ENCODE measurements around the gene RABGGTA.

The RABGGTA gene

GRCh38 chr14:24260780-24261157 lies 10.6 kb downstream of the RABGGTA start:
- Histone ChIP-seq H3K27ac (replicated peaks) (no peak overlapping the region), H3K27me3 (ENCODE audit: insufficient read depth, poor library complexity, severe bottlenecking) (no peaks in the 10 kb centered on the region), H3K4me3 (replicated peaks; ENCODE audit: insufficient read depth, low read length) (no peak overlapping the region)
- TF ChIP-seq SPI1 (IDR thresholded peaks at IDR 0.05; ENCODE audit: borderline replicate concordance, low read depth) (no peak), CTCF (IDR thresholded peaks at IDR 0.05; ENCODE audit: insufficient read depth, low read length) (no peak), GABPA (IDR thresholded peaks at IDR 0.05; ENCODE audit: low read depth) (no peak), POLR2AphosphoS5 (IDR thresholded peaks at IDR 0.05; ENCODE audit: low read depth) (no peak), REST (IDR thresholded peaks at IDR 0.05; ENCODE audit: insufficient replicate concordance, low read depth) (no peak)
- DNase-seq (ENCODE audit: low read depth in 1 of 2, low spot score in 1 of 2), result no peak

DNA sequence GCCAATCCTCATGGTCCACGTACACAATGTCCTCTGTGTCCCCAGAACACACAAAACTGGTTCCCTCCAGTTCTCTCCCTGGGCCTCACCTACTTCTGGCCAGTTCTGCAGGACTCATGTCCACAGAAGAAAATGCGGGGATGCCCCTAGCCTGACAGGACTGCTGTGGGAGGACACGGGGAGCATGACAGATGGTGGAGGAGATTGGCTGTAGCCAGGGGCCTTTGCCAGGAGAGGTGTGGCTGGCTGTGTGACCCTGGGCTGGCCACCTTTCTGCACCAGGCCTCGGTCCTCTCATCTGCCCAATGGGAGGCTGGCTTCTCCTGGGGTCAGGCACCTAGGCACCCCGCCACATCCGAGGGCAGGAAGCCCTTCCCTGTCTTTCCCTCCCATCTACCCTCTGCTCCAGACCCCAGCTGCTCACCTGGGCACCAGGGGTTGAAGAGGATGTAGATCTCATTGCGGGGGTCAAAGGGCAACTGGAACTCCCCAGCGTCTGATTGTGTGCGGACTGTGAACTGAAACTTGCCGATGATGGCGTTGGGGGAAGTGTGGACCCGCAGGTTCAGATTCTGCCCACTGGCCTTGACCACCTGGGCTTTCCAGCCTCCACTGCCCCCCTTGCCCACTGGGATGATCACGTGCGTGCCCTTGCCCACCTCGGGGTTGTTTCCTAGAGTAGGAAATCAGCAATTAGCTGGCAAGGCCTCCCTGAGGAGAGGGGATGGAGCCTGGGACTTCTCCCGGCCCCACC lies 11.2 kb downstream of the RABGGTA start:
- no peak overlapping the region for H3K27ac ChIP-seq (replicated peaks)
- H3K27me3 ChIP-seq (ENCODE audit: insufficient read depth, poor library complexity, severe bottlenecking), result no peaks in the 10 kb centered on the region
- TF ChIP-seq CTCF (IDR thresholded peaks at IDR 0.05; ENCODE audit: insufficient read depth, low read length), result no peak
- TF ChIP-seq REST (IDR thresholded peaks at IDR 0.05; ENCODE audit: insufficient replicate concordance, low read depth), result no peak
- no peak for TF ChIP-seq SPI1 (IDR thresholded peaks at IDR 0.05; ENCODE audit: borderline replicate concordance, low read depth)
- TF ChIP-seq POLR2AphosphoS5 (IDR thresholded peaks at IDR 0.05; ENCODE audit: low read depth), result no peak
- no peak for TF ChIP-seq GABPA (IDR thresholded peaks at IDR 0.05; ENCODE audit: low read depth)
- no peak for DNase-seq (ENCODE audit: low read depth in 1 of 2, low spot score in 1 of 2)
- no peak overlapping the region for H3K4me3 ChIP-seq (replicated peaks; ENCODE audit: insufficient read depth, low read length)

DNA sequence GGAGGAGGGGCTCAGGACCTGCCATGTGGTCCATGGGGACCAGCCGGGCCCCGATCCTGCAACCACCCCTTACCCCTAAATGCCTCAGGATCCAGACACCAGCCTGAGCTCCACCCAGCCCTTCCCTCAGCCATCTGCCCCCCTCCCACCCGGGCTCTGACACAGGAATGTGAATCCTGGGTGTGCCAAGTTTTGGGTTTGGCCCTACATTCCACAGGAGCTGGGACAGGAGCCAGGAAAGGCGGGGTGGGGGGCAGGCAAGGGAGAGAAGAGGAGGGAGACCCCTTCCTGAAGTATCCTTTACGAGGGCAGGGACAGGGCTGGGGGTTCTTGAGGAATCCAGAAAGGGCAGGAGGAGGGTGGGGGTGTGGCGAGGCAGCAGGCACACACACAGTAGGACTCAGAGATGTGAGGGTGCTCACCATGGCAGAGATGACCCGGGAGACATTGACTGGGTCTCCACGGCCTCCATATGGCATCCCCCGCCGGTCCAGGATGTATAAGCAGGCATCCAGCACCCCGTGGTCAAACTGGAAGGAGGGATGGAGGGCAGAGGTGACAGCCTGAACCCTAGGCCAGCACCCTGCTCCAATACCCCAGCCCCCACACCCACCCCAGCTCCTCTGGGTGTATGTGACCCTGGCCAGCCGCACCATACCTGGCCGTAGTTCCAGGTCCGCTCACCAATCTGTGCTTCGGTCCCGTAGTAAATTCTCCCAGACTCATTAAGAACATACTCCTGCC lies 11.9 kb downstream of the RABGGTA start:
- no peak overlapping the region for H3K27ac ChIP-seq (replicated peaks)
- no peak overlapping the region for H3K4me3 ChIP-seq (replicated peaks; ENCODE audit: insufficient read depth, low read length)
- TF ChIP-seq REST (IDR thresholded peaks at IDR 0.05; ENCODE audit: insufficient replicate concordance, low read depth) (no peak), SPI1 (IDR thresholded peaks at IDR 0.05; ENCODE audit: borderline replicate concordance, low read depth) (no peak), POLR2AphosphoS5 (IDR thresholded peaks at IDR 0.05; ENCODE audit: low read depth) (no peak)
- DNase-seq (ENCODE audit: low read depth in 1 of 2, low spot score in 1 of 2), result no peak
- no peaks in the 10 kb centered on the region for H3K27me3 ChIP-seq (ENCODE audit: insufficient read depth, poor library complexity, severe bottlenecking)
